Type B pancreatic cell (in vitro differentiated cells): ENCODE data around the gene ATP8B4. TPM values are rescaled to one million over a fixed set of nuclear protein-coding genes. Genes with fewer than 3 reads are reported as not detected.
A peak's percentile ranks its signal among the peaks of the same experiment; 100 is the strongest.

ENCODE experiments used
- DNase-seq: peaks from one replicate; pipeline ENCODE4 v3.0.0; 2021; ENCODE audit warnings: mixed read lengths; ENCODE audit not compliant: unreplicated experiment; ENCODE audit errors: extremely low spot score
- H3K27ac Mint-ChIP-seq: 2 replicates; pipeline ENCODE4 v1.8.0; 2021; ENCODE audit warnings: mild to moderate bottlenecking, mixed read lengths
- H3K27me3 Mint-ChIP-seq: 2 replicates; pipeline ENCODE4 v1.8.0; 2021; ENCODE audit warnings: mixed read lengths
- H3K36me3 Mint-ChIP-seq: 2 replicates; pipeline ENCODE4 v1.8.0; 2021; ENCODE audit warnings: mixed read lengths
- H3K4me1 Mint-ChIP-seq: one replicate; pipeline ENCODE4 v1.8.0; 2021; ENCODE audit warnings: mixed read lengths; ENCODE audit not compliant: unreplicated experiment
- H3K4me3 Mint-ChIP-seq: 2 replicates; pipeline ENCODE4 v1.8.0; 2021; ENCODE audit warnings: mild to moderate bottlenecking, mixed read lengths
- H3K9me3 Mint-ChIP-seq: 2 replicates; pipeline ENCODE4 v1.8.0; 2021; ENCODE audit warnings: mixed read lengths
- total RNA-seq: library from RNA; stranded (reverse); gene quantifications from 2 replicates; pipeline ENCODE4 v1.2.1, GENCODE V29; 2021; ENCODE audit warnings: low replicate concordance
- TF ChIP-seq, protein P1 (sequence below): fragments of 200-600 bp; sonication (generic); conservative IDR thresholded peaks from 2 replicates; pipeline ENCODE4 v1.5.0; 2021; ENCODE audit warnings: antibody characterized with exemption, mild to moderate bottlenecking

ATP8B4 gene
- total RNA-seq, 1 donor from 2014 or later = 2.2 TPM

GRCh38 chr15:49900903-49901235 is 218.2 kb downstream of the ATP8B4 start:
- no peak for DNase-seq
- no peaks in the 10 kb centered on the region for H3K27me3 Mint-ChIP-seq
- H3K36me3 Mint-ChIP-seq = no peaks in the 10 kb centered on the region
- peak overlapping the region; percentile 12 for H3K27ac Mint-ChIP-seq
- peaks cover 38% of the 10 kb centered on the region for H3K4me1 Mint-ChIP-seq
- TF ChIP-seq, protein P1, sequence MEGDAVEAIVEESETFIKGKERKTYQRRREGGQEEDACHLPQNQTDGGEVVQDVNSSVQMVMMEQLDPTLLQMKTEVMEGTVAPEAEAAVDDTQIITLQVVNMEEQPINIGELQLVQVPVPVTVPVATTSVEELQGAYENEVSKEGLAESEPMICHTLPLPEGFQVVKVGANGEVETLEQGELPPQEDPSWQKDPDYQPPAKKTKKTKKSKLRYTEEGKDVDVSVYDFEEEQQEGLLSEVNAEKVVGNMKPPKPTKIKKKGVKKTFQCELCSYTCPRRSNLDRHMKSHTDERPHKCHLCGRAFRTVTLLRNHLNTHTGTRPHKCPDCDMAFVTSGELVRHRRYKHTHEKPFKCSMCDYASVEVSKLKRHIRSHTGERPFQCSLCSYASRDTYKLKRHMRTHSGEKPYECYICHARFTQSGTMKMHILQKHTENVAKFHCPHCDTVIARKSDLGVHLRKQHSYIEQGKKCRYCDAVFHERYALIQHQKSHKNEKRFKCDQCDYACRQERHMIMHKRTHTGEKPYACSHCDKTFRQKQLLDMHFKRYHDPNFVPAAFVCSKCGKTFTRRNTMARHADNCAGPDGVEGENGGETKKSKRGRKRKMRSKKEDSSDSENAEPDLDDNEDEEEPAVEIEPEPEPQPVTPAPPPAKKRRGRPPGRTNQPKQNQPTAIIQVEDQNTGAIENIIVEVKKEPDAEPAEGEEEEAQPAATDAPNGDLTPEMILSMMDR = no peak
- no peak overlapping the region for H3K4me3 Mint-ChIP-seq
- H3K9me3 Mint-ChIP-seq = no peaks in the 10 kb centered on the region

GRCh38 chr15:49900006-49900902 is 218.8 kb downstream of the ATP8B4 start:
- H3K36me3 Mint-ChIP-seq = no peaks in the 10 kb centered on the region
- H3K27me3 Mint-ChIP-seq = no peaks in the 10 kb centered on the region
- H3K4me3 Mint-ChIP-seq = peak overlapping the region; percentile 14
- TF ChIP-seq, protein P1 = no peak
- no peak overlapping the region for H3K27ac Mint-ChIP-seq
- peaks cover 38% of the 10 kb centered on the region for H3K4me1 Mint-ChIP-seq
- no peaks in the 10 kb centered on the region for H3K9me3 Mint-ChIP-seq
- no peak for DNase-seq

- Mint-ChIP-seq H3K27ac (no peak overlapping the region), H3K4me3 (no peak overlapping the region), H3K27me3 (no peaks in the 10 kb centered on the region), H3K4me1 (peaks cover 38% of the 10 kb centered on the region), H3K9me3 (no peaks in the 10 kb centered on the region), H3K36me3 (no peaks in the 10 kb centered on the region)
- no peak for DNase-seq
- TF ChIP-seq, protein P1 = no peak
Measured at GRCh38 chr15:49898575-49899283, 220.3 kb downstream of the ATP8B4 start.

GRCh38 chr15:49898097-49898496 is 220.9 kb downstream of the ATP8B4 start:
- H3K27me3 Mint-ChIP-seq = no peaks in the 10 kb centered on the region
- DNase-seq = no peak
- H3K4me1 Mint-ChIP-seq = peaks cover 36% of the 10 kb centered on the region
- no peaks in the 10 kb centered on the region for H3K36me3 Mint-ChIP-seq
- no peak overlapping the region for H3K27ac Mint-ChIP-seq
- no peaks in the 10 kb centered on the region for H3K9me3 Mint-ChIP-seq
- no peak overlapping the region for H3K4me3 Mint-ChIP-seq
- TF ChIP-seq, protein P1 = no peak

DNA sequence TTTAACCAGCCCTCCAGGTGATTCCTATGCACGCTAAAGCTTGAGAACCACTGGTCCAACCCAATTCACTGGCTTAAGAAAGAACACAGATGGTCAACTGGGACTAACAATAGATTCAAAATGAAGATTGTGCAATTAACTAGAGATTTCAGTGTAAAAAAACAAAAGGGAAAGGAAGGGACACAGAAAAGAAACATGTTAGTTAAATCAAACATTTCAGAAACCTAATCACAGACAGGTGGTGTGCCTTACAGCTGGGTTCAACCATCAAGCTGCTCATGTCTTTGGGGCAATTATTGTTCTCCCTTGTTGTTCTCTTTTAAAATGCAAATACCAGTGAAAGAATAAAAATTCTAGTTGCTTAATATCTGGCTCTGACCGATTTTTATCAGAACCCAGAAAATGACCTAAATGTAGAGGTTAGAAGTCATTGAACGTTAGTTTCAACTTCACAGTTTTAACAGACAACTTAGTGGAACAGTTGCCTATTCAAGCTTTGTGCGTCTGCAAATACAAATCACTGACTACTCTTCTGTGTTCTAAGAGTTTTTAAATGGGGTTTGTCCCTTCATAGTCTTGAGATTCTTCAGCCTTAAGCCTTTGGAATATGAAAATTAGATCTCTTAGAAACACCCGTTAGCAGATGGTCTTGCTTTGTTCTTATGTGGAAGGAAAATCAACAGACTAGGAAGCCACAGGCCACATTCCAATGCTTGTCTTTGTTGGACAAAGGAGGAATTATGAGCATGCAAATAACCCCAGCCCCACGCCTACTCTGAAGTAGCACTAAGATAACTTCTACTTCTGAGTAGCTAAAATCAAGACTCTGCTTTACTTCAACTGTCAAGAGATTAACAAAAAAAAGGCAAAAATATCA is 223.4 kb downstream of the ATP8B4 start:
- Mint-ChIP-seq H3K9me3 (no peaks in the 10 kb centered on the region), H3K4me3 (no peak overlapping the region), H3K36me3 (no peaks in the 10 kb centered on the region), H3K27me3 (no peaks in the 10 kb centered on the region), H3K27ac (no peak overlapping the region), H3K4me1 (peaks cover 19% of the 10 kb centered on the region)
- TF ChIP-seq, protein P1 = no peak
- DNase-seq = no peak
